ENCODE results near the gene NOD1. TPM values are rescaled to one million over a fixed set of nuclear protein-coding genes. Genes with fewer than 3 reads are reported as not detected.
"Not testable (repeated sequence)": the region's sequence is repeated elsewhere in the genome, so short reads cannot be mapped to it uniquely, and the experiment has no call there.

Gene NOD1, protein sequence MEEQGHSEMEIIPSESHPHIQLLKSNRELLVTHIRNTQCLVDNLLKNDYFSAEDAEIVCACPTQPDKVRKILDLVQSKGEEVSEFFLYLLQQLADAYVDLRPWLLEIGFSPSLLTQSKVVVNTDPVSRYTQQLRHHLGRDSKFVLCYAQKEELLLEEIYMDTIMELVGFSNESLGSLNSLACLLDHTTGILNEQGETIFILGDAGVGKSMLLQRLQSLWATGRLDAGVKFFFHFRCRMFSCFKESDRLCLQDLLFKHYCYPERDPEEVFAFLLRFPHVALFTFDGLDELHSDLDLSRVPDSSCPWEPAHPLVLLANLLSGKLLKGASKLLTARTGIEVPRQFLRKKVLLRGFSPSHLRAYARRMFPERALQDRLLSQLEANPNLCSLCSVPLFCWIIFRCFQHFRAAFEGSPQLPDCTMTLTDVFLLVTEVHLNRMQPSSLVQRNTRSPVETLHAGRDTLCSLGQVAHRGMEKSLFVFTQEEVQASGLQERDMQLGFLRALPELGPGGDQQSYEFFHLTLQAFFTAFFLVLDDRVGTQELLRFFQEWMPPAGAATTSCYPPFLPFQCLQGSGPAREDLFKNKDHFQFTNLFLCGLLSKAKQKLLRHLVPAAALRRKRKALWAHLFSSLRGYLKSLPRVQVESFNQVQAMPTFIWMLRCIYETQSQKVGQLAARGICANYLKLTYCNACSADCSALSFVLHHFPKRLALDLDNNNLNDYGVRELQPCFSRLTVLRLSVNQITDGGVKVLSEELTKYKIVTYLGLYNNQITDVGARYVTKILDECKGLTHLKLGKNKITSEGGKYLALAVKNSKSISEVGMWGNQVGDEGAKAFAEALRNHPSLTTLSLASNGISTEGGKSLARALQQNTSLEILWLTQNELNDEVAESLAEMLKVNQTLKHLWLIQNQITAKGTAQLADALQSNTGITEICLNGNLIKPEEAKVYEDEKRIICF
- polyA plus RNA-seq (ENCODE audit: low read depth in 6 of 6): 10 to 100 TPM in 2 of 6 donors, 1 to 10 TPM in 4; 7.0 to 16.8 (median 8.6) TPM

- Mint-ChIP-seq H3K4me1 (peaks cover 40 to 62% (median 44%) of the 10 kb centered on the region in 3 donors), H3K27ac (peak within 1 kb of the TSS; percentile 82 to 96 (median 90)), H3K9me3 (no peaks in the 10 kb centered on the region), H3K4me3 (peak within 1 kb of the TSS in 7 of 8 donors; percentile 93 to 98 (median 97)), H3K36me3 (peaks cover 0 to 8% of the 10 kb centered on the region in 2 donors), H3K27me3 (no peaks in the 10 kb centered on the region)
- ATAC-seq (ENCODE audit: low read depth in 2 of 2): peak; percentile 86 to 87
- DNase-seq: peak; percentile 68
Measured at GRCh38 chr7:30478349-30479201, at the start of gene NOD1. TSS of gene NOD1 (minus strand) at chr7:30478784. CDS start at chr7:30456921, 21,863 bp downstream.

GRCh38 chr7:30527297-30527696 is 48.7 kb upstream of the NOD1 start:
- not testable (repeated sequence) for DNase-seq; H3K4me3 Mint-ChIP-seq; H3K4me1 Mint-ChIP-seq; ATAC-seq (ENCODE audit: low read depth in 2 of 2); H3K27ac Mint-ChIP-seq; H3K9me3 Mint-ChIP-seq; H3K36me3 Mint-ChIP-seq; H3K27me3 Mint-ChIP-seq

DNA sequence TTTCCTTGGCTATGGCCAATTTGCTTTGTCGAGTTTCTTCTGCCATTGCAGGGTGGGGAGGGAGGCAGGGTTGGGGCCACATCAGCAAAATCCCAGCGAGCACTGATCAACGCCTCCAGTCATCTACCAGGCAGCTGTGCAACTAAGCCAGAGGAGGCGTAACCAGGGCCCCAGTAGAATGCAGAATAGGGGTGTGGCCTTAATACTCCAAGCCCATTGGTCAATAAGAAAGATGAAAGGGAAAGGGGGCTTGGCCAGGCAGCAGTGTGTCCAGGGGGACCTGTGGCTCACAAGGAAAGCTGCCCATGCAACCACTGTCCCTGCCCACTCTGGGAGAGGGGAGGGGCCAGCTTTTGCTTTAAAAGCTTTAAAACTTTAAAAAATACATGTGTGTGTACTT is 47.6 kb upstream of the NOD1 start:
- no peaks in the 10 kb centered on the region for H3K9me3 Mint-ChIP-seq
- H3K36me3 Mint-ChIP-seq: no peaks in the 10 kb centered on the region
- peaks cover 0 to 7% (median 2%) of the 10 kb centered on the region in 3 donors for H3K4me1 Mint-ChIP-seq
- ATAC-seq (ENCODE audit: low read depth in 2 of 2) (no peak), DNase-seq (no peak)
- no peaks in the 10 kb centered on the region for H3K27me3 Mint-ChIP-seq
- H3K4me3 Mint-ChIP-seq: no peak overlapping the region
- H3K27ac Mint-ChIP-seq: no peak overlapping the region

- H3K27me3 Mint-ChIP-seq: no peaks in the 10 kb centered on the region
Measured at GRCh38 chr7:30525429-30525828, 46.8 kb upstream of the NOD1 start.

DNA sequence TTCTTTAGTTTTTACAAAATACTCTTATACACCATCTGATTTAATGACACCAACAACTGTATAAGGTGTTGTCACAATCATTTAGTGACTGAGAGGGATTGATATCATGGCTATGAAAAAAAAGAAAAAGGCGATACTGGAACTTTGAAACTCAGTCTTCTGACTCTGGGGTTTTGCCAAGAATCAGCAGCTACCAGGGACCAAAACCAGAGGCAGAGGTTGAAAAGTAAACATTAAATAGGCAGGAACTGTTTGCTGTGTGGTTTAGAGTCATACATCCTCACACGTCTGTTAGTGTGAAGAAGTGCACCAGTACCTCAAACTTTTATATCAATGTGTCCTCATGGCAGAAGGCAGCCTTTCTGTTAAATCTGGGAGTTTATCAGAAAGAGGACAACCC is 46.0 kb upstream of the NOD1 start:
- H3K4me3 Mint-ChIP-seq: no peak overlapping the region
- H3K27ac Mint-ChIP-seq: peak overlapping the region in 2 of 6 donors; percentile 15 to 53
- no peak for ATAC-seq (ENCODE audit: low read depth in 2 of 2)
- DNase-seq: no peak
- no peaks in the 10 kb centered on the region for H3K9me3 Mint-ChIP-seq
- no peaks in the 10 kb centered on the region for H3K36me3 Mint-ChIP-seq
- H3K27me3 Mint-ChIP-seq: no peaks in the 10 kb centered on the region
- peaks cover 8 to 13% (median 9%) of the 10 kb centered on the region in 3 donors for H3K4me1 Mint-ChIP-seq

More at GRCh38 chr7:30525429-30525828, 46.8 kb upstream of the NOD1 start:
- DNase-seq (no peak), ATAC-seq (ENCODE audit: low read depth in 2 of 2) (no peak)
- peak overlapping the region in 3 of 6 donors; percentile 27 to 39 (median 34) for H3K27ac Mint-ChIP-seq
- H3K36me3 Mint-ChIP-seq: no peaks in the 10 kb centered on the region
- peaks cover 4 to 12% (median 8%) of the 10 kb centered on the region in 3 donors for H3K4me1 Mint-ChIP-seq
- no peak overlapping the region for H3K4me3 Mint-ChIP-seq
- no peaks in the 10 kb centered on the region for H3K9me3 Mint-ChIP-seq

- Mint-ChIP-seq H3K4me3 (peak overlapping the region in 1 of 8 donors; percentile 41), H3K27ac (no peak overlapping the region), H3K27me3 (no peaks in the 10 kb centered on the region), H3K9me3 (no peaks in the 10 kb centered on the region), H3K4me1 (peaks cover 8 to 13% (median 9%) of the 10 kb centered on the region in 3 donors), H3K36me3 (no peaks in the 10 kb centered on the region)
- no peak for ATAC-seq (ENCODE audit: low read depth in 2 of 2)
- DNase-seq: no peak
Measured at GRCh38 chr7:30523466-30523865, 44.9 kb upstream of the NOD1 start.

DNA sequence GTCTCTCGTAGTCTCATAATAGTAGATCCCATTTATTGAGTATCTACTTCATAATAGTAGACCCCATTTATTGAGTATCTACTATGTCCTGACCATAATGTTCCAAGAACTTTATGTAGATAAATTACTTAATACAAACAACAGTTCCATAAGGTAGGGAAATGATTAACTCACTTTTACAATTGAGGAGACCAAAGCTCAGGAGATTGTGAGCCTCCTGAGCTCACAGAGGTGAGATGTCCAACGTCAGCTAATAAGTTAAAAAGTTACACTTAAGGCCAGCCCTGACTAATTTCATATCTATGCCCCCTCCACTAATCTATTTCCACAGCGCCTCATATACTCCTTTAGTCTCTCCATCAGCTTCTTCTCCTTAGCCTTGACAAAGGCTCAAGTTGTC is 43.6 kb upstream of the NOD1 start:
- no peaks in the 10 kb centered on the region for H3K36me3 Mint-ChIP-seq
- H3K9me3 Mint-ChIP-seq: no peaks in the 10 kb centered on the region
- ATAC-seq (ENCODE audit: low read depth in 2 of 2): no peak

DNA sequence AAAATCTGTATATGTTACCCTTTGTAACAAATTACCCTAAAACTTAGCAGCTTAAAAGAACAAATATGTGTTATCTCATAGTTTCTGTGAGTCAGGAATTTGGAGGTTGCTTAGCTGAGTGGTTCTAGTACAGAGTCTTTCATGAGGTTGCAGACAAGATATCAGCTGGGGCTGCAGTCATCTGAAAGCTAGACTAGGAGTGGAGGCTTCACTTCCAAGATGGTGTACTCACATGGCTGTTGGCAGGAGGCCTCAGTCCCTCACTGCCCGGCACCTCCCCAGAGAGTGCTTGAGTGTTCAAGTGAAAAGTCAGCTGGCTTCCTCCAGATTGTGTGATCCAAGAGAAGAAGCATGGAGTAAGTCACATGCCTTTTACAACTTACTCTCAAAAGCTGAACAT is 42.9 kb upstream of the NOD1 start:
- Mint-ChIP-seq H3K27ac (peak overlapping the region in 1 of 6 donors; percentile 20), H3K36me3 (no peaks in the 10 kb centered on the region), H3K4me1 (peaks cover 8 to 13% (median 9%) of the 10 kb centered on the region in 3 donors), H3K27me3 (no peaks in the 10 kb centered on the region), H3K9me3 (no peaks in the 10 kb centered on the region), H3K4me3 (no peak overlapping the region)
- DNase-seq (no peak), ATAC-seq (ENCODE audit: low read depth in 2 of 2) (no peak)

More for the DNA sequence above, 43.6 kb upstream of the NOD1 start:
- no peak overlapping the region for H3K4me3 Mint-ChIP-seq
- no peak for DNase-seq
- H3K4me1 Mint-ChIP-seq: peaks cover 8 to 13% (median 9%) of the 10 kb centered on the region in 3 donors
- no peaks in the 10 kb centered on the region for H3K27me3 Mint-ChIP-seq
- H3K27ac Mint-ChIP-seq: no peak overlapping the region

- Mint-ChIP-seq H3K27ac (no peak overlapping the region), H3K9me3 (no peaks in the 10 kb centered on the region), H3K36me3 (no peaks in the 10 kb centered on the region), H3K4me3 (no peak overlapping the region), H3K4me1 (peaks cover 6 to 9% (median 8%) of the 10 kb centered on the region in 3 donors), H3K27me3 (no peaks in the 10 kb centered on the region)
- ATAC-seq (ENCODE audit: low read depth in 2 of 2): no peak
- no peak for DNase-seq
Measured at GRCh38 chr7:30519122-30519521, 40.5 kb upstream of the NOD1 start.

GRCh38 chr7:30515761-30516160 is 37.2 kb upstream of the NOD1 start:
- no peak overlapping the region for H3K4me3 Mint-ChIP-seq
- no peaks in the 10 kb centered on the region for H3K27me3 Mint-ChIP-seq
- H3K27ac Mint-ChIP-seq: no peak overlapping the region
- no peak for DNase-seq
- no peaks in the 10 kb centered on the region for H3K36me3 Mint-ChIP-seq
- no peaks in the 10 kb centered on the region for H3K9me3 Mint-ChIP-seq
- ATAC-seq (ENCODE audit: low read depth in 2 of 2): no peak
- H3K4me1 Mint-ChIP-seq: peaks cover 5 to 7% (median 5%) of the 10 kb centered on the region in 3 donors

DNA sequence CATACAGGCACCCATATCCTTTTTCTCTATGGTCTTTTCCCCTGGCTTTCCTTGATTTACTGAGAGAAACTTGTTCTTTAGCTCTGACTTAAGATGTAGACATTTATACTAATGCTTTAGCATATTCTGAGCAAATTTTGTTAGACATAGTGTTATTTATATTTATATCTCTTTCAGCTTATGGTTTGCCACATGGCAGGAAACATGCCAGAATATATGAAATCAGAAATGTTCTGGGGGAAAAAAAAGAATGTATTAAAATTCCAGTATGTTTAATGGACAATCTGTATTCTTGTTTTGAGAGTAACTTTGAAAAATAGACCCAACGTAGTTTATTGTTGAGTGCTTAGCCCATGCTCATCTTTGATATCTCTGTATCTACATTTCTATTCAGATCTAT is 36.2 kb upstream of the NOD1 start:
- ATAC-seq (ENCODE audit: low read depth in 2 of 2): no peak

DNA sequence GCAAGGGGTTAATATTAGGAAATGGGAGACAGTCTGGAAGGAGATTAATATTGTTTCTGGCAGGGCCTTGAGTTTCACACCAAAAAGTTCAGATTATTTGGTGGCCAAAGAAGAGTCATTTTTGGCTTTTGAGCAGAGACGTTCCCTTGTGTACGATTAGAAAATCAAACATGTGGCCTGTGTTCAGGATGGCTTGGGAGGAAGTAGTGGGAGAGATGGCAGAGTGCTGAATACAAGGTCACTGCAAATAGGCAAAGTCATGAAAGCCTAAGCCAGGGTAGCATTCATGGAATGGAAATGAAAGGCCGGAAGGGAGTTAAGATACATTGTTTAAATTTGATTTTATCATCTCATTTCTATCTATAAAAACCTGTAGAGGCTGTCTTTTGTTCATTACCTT is 35.6 kb upstream of the NOD1 start:
- no peaks in the 10 kb centered on the region for H3K27me3 Mint-ChIP-seq
- H3K27ac Mint-ChIP-seq: no peak overlapping the region
- ATAC-seq (ENCODE audit: low read depth in 2 of 2) (no peak), DNase-seq (no peak)
- no peak overlapping the region for H3K4me3 Mint-ChIP-seq
- H3K36me3 Mint-ChIP-seq: no peaks in the 10 kb centered on the region
- H3K4me1 Mint-ChIP-seq: no peaks in the 10 kb centered on the region
- no peaks in the 10 kb centered on the region for H3K9me3 Mint-ChIP-seq

More for the DNA sequence above, 36.2 kb upstream of the NOD1 start:
- Mint-ChIP-seq H3K36me3 (no peaks in the 10 kb centered on the region), H3K9me3 (no peaks in the 10 kb centered on the region), H3K4me3 (no peak overlapping the region), H3K4me1 (no peaks in the 10 kb centered on the region), H3K27me3 (no peaks in the 10 kb centered on the region), H3K27ac (no peak overlapping the region)
- no peak for DNase-seq

- DNase-seq (no peak), ATAC-seq (ENCODE audit: low read depth in 2 of 2) (no peak)
- no peak overlapping the region for H3K27ac Mint-ChIP-seq
- H3K9me3 Mint-ChIP-seq: no peaks in the 10 kb centered on the region
- no peaks in the 10 kb centered on the region for H3K36me3 Mint-ChIP-seq
- H3K27me3 Mint-ChIP-seq: no peaks in the 10 kb centered on the region
- no peaks in the 10 kb centered on the region for H3K4me1 Mint-ChIP-seq
- no peak overlapping the region for H3K4me3 Mint-ChIP-seq
Measured at GRCh38 chr7:30513762-30514161, 35.2 kb upstream of the NOD1 start.

Data from naive B cell (primary cell).